Measurements from ENCODE around the gene PIP5K1B.

PIP5K1B gene

DNA sequence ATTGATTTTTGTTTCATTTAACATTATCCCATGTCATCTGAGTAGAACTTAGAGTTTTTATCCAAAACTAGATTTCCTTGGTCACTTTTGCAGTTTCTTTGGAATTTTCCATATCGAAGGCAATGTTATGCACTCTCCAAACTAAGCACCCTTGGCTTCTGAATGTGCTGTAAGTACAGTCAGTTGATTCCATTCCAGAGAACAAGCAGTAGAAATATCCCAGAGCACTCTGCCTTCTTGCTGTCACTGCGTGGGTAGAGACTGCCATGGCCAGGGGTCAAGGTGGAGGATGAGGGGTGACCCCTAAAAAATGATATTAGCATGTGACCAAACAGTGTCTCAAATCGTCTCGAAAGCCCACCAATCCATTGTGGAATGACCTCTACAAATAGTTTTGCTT lies 36.2 kb downstream of the PIP5K1B start:
- DNase-seq = no peak

DNA sequence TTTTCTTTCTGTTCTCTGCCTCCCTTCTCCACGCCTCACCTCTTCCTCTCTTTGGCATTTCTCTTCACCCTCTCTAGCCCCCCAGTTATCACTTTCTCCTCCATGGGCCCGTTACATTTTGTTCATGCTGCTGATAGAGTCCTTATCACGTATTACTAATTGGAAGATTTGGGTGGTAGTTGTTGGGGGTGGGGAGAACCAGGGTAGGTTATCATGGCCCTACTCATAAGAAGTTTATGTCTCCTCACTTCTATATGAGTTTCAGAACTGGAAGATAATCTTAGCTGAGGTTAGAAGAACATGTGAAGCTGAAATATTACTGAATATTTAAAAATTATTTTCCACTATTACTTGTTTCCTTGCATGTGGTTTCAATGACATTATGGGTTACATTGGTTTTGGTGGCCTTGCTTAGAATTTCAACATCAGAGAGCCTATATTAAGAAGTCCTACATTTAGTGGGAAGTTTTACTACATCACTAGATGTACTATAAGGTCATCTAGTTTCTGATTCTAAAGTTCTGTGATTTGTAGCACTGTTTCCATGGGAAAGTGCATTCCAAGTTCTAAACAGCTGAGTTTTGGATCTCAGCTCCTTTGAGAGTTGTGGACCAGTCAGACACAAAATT lies 36.8 kb downstream of the PIP5K1B start:
- no peak for DNase-seq

DNA sequence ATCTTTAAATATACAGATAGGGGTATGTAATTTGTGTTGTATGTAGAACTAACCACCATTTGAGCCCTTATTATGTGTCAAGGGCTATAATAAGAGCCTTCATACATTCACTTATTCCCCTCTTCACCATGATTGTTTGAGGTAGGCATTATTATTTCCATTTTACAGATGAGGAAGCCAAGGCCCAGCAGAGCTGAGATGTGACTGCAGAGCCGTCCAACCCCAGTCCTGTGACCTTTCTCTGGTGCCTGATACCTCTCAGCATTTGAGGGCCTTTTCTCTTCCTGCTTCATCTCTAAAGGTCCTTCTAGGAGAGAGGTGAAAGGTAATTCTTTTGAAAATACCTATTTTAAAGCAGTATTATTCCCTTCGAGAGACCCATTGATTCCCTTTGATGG lies 37.3 kb downstream of the PIP5K1B start:
- no peak for DNase-seq

DNA sequence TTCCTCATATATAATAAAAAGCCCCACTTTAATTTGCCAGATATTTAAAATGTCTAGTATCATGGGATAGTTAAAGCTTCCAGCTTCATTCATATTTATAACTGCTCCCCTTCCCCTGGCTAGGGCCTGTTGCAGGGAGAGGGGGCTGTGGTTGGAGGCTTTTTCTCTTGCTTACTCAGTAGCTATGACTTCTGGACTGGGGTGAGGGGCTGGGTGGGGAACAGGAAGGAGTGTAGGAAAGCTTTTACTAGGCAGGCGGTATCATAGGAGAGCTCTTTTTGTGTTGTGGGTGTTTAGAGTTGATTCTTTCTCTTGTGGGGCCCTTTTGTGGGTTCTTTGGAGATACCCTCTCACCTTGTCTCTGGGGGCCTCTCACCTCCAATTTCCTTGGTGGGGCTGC lies 39.4 kb downstream of the PIP5K1B start:
- DNase-seq = no peak

DNA sequence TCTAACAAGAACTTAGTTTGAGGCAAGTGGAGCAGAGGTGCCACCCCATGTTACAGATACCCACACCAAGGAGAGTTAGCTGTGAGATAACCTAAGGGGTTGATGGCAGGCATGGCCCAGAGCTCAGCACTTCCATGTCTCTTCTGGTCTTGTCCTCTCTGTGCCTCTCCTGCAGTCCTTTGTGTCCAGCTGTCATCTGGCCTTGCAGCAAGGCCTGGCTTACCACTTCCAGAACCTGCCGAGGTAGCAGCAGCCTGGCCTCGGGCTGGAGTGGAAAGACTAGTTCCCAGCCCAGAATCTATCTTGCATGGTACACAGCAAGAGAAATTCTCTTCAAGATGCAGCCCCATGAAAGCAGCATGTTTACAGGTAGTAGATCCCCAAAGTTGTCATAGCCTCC lies 41.5 kb downstream of the PIP5K1B start:
- DNase-seq = no peak

DNA sequence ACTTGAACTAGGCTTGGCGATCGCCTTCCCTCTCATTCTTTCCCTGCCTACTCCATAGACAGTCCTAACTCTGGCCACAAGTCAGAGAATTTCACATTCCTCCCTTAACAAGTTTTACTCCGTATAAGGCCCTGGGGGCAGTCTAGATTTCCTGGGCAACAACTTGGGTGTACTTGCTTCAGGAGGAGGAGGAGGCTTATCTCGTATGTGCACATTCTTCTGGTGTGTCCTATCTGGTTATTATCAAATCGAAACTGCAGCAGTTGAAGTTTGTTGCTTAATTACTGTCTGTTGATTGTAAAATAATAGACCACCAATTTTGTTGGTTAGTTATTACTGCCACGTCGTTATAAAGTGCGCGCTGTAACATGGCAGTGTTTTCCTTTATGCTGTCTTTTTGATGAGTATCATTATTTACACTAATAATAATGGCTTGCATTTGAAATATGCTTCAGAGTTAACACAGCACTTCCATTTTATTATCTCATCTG lies 42.0 kb downstream of the PIP5K1B start:
- DNase-seq = no peak

DNA sequence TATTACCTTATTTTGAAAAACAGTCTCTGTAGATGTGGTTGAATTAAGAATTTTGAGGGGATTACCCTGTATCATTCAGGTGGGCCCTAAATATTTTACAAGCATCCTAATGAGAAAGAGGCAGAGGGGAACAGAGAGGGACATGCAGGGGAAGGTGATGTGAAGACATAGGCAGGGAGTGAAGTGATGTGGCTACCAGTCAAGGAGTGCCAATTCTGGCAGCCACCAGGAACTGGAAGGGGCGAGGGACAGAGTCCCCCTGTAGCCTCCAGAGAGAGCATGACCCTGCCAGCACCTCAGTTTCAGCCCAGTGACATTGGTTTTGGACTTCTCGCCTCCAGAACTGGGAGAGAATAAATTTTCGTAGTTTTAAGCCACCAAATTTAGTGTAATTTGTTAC lies 44.1 kb downstream of the PIP5K1B start:
- DNase-seq = no peak

DNA sequence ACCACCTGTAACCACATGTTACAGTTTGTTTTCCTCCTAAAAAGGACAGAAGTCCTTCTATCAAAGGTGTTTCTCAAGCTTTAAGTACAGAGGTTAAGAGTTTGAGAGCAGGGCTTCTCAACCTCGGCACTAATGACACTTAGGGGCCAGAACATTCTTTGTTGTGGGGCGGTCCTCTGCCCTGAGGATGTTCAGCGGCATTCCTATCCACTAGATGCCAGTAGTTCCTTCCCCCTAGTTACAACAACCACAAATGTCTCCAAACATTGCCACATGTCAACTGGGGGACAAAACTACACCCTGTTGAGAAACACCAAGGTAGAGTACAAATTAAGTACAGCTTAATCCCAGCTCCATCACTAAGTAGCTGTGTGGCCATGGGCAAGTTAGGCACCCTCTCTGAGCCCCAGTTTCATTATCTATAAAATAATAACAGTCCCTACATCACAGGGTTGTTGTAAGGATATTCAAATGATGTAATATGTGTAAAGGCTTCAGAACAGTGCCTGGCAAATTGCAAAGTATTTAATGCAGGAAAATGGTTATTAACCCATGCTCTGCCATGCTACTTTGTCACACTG lies 44.6 kb downstream of the PIP5K1B start:
- DNase-seq = no peak

DNA sequence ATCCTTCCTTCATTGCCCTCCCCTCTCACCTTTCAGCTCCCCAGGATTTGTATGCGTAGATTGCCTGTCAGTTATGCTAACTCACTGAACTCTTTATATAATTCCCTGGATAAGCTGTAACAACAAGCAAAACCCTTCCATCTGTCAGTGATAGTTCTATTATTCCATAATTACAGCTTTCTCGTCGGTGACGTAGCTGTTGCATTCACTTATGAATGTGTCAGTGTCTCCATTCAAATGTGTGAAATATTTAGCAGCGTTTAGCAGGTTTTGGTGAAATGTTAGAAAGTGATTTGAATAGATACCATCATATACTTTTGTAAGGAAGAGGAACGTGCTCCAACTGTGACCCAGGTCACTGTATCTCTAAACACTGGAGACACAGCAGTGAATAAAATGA lies 45.2 kb downstream of the PIP5K1B start:
- no peak for DNase-seq

DNA sequence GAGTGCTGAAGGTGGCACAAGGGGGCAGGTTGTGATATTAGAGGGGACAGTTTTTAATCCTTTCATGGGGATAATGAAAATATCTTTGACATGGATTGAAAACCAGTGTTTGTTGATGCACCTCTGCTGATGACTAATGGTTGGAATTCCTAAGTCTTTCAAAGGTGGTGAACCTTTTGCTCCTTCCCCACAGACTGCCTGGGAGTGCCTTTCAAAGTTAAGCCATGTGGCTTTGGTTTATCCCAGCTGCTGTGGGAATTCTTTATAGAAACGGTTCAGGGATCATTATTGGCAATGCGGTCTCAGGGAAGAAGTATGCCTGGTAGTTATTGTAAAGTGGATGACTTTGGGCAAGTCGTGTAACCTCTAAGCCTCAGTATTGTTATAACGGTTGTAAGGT lies 45.7 kb downstream of the PIP5K1B start:
- no peak for DNase-seq

DNA sequence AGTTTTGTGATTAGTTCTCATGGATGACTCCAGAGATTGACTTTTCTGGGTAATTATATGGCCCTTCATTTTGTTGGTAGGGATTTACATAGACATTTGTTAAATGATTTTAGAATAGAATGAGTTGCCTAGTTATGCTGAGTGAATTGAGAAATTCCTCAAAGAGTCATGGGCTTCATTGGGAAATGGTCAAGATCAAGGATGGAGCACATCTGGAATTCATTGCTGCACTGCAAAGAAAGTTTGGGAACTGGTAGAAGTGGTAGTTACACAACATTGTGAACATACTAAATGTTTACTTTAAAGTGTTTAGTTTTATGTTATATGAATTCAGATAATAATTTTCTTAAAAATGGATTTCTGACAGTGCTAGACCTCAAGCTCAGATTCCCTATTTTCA lies 46.5 kb downstream of the PIP5K1B start:
- no peak for DNase-seq

DNA sequence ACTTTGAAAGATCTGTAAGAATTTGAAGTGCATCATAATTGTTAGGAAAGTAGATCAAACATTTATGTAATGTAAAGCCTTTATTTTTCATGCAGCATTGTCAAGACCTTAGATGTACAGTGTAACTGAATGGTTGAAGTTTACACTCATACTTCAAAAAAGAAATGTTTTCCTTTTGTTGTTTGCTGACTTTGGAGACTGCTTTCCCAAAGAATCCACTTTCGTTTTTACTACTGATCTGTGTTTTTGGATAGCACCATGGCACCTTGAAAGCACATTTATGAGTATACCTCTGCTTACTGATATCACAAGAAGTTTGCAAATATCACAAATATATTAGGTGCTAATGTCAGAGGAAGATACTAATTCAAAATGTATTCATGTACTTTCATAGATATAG lies 50.0 kb downstream of the PIP5K1B start:
- no peak for DNase-seq

DNA sequence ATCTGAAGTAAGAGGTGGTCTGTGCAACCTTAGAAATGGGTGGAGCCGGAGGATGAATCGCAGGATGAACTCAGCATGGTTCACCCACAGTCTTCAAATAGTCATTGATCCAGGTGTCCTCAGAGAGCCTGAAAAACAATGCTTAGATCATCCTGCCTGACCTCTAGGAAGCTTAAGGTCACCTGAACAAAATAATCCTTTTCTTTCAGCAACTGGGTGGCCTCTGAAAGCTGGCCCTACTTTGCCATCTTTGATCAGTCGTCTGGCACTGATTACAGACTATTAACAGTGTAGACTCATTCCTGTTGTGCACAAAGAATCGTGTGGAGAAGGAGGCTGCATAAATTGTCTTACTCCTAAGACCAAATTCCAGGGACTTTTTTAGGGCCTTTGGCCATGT lies 50.7 kb downstream of the PIP5K1B start:
- no peak for DNase-seq

DNA sequence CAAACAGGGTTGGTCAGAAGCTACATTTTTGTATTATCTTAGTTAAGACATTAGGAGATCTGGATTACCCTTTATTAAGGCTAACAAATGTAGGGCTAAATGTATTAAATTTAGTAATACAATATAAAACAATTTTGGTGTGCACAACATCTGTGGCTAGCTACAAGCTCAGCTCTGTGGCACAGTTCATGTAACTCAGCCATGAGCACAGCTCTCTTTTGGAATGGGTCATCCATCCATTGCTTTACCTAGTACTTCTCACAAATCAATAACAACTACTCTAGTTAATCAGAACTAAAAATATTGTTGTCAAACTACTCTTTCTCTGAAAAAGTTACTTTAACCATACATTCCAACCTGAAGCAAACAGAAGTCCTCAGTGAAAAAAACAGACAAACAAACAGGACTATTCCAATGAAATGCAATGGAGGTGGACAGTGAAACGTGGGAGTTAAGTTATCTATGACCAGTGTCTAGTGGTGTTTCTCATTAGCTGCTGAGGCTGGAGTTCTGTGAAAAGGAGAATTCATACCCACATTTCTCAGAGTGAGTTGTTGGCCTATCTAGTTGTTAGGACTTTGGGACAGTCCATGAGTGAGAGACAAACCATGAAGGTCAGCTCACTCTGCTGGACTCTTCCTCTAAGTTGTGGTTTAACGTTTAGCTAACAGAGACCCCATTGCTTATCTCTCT lies 55.1 kb downstream of the PIP5K1B start:
- no peak for DNase-seq

DNA sequence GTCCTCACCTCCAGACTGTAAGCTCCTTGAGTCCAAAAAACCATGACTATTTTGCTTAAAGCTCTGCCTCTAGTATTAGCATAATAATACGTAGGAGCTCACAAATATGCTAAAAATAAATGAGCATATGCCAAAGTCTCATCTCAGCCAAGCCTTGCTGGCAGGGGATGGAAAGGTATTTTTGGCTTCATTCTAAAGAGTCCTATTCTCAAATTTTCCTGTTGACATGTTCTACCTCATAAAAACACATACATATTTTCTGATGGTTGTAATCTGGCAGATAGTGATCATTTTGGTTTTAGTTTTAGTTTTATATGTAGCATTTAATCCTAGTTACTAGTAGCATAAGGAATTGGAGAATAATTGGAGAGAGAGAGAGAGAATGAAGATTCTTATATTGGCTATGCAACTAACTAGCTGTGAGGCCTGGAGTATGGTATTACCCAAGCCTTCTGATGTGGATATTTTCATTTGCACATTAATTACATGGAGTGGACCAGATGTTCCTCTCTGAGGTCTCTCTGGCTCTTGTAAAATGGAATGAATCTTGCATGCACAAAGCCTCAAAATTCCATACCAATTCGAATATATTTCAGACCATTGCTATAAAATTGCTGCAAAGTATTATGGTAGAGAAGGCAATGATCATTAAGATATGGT lies 55.8 kb downstream of the PIP5K1B start:
- DNase-seq = no peak

DNA sequence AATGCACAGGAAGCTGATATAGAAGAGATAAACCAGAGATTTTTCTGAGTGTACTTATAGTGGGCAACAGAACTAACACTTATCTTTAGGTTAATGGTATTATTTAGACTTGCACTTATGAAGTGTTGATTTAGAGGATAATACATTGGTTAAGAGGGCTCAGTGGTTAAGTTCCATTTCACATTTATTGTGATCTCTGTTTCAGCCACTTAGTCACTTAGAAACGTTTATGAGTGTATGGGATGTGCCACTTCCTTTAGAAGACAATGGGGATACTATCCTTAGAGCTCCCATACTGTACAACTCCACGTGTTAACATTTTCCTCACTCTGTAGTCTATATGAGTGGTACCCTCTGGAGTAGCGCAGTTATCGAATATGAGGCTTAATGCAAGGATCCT lies 57.5 kb downstream of the PIP5K1B start:
- no peak for DNase-seq

DNA sequence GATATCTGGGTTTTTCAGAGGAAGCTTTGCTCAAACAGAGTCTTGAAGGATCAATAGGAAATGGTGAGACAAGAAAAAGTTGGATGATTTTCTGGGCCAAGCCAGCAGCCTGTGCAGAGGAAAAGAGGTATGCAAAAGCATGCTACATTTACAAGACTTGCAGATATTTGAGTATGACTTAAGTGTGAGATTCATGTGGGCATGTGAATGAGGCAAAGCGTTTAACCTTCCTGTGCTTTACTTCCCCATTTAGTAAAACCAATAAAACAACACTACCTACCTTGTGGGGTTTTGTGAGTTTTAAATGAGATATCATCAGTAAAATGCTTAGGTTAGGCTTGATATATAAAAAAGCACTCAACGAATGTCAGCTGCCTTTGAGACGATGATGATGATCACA lies 58.1 kb downstream of the PIP5K1B start:
- DNase-seq = no peak

DNA sequence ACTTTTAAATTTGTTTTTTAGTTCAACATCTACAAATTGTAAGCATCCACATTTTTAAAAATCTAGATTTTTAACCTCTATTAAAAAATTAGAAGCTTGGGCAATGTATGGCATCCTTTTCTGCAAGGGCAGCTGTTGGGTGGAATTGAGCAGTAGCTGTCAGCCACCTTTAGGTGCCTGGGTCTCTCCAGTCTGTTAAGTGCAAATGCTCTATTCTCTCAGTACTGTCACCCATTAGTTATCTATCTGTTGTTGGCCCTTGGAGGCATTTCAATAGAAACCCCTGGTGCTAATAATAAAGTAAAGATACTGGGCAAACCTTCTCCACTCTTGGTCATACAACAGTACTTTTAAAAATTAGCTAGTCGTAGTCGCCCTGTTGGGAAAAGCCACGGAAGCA lies 63.6 kb downstream of the PIP5K1B start:
- DNase-seq = no peak

DNA sequence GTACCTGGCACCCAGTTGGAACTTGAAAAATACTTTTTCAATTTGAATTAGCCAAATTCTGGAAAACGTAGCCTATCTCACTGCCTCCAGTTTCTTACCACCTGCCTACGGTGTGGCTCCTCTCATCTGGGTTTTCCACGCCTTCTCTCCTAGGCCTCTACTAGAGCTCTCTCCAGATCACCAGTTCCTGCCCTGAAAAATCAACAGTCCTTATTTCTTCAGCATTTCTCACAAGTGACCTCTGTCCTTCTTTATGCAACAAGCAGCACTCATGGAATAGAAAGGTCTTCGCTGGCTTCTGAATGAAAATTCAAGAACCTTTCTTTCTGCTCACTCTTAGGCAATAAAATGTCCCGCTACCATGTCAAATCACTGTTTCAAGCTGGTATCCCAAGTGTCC lies 64.8 kb downstream of the PIP5K1B start:
- DNase-seq = no peak

DNA sequence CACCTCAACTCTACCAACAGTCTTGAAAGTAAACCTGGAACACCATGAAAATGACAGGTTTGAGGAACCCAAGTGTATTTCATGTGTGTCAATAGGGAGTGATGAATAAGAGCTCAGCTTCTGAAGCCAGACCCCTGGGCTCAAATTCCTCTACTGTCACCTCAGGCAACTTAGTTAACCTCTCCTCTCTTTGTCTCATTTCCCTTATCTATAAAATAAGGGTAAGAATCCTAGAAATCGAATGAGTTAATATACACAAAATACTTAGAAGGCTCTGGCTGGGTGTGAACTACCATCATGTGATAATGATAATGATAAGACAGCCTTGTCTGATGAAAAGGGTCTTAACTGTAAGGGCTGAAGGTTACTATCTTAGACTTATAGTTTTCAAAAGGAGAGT lies 66.3 kb downstream of the PIP5K1B start:
- DNase-seq = no peak

DNA sequence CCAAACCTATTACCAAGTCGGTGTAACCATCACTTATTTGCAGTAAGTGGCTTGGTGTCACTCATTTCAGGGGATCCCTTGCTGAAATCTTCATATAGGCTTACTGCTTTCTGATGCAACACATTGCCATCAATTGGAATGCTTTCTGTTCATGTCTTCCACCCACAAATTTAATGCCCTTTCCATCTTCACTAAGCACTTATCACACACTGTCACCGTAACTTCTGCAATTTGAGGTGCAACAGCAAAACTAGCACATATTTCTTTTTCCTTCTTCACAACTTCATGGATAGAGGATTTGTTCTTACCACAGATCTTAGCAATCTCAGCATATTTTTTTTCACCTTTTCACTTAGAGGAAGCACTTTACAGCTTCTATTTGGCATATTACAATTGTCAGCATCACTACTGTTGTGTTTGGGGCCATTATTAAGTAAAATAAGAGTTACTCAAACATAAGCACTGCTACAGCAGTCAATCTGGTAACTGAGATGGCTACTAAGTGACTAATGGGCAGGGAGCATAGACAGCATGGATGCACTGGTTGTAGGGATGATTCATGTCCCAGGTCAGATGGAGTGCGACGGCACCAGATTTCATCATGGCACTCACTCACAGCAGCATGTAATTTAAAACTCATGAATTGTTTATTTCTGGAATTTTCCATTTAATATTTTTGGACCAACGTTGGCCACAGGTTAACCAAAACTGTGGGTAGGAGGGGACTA lies 70.1 kb downstream of the PIP5K1B start:
- DNase-seq = no peak

DNA sequence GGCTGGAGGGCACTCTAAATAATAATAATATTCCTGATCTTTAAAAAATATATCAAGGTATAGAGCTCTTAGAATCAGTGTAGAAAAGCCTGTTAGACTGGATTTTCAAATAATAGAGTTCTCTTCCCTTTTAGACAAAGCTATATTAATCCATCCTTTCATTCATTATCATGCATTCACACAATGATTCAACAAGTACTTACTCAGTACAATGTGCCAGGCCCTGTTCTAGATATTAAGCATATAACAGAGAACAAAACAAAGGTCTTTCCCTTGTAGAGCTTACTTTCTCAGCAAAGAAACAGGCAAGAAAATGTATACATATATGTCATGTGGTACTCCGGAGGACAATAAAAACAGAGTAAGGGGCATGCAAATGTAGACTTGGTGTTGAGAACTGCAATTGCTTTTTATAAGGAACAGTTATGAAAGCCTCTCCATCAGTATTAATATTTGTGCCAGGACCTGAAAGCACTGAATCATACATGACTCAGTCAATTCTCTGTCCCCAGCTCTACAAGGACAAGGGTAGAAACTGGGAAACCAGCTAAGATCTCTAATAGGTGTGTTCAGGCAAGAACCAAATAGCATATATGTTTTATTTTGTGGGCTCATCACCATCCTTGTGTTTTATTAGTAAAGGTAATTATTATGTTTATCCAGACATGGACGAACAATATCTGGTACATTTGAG lies 72.2 kb downstream of the PIP5K1B start:
- no peak for DNase-seq

DNA sequence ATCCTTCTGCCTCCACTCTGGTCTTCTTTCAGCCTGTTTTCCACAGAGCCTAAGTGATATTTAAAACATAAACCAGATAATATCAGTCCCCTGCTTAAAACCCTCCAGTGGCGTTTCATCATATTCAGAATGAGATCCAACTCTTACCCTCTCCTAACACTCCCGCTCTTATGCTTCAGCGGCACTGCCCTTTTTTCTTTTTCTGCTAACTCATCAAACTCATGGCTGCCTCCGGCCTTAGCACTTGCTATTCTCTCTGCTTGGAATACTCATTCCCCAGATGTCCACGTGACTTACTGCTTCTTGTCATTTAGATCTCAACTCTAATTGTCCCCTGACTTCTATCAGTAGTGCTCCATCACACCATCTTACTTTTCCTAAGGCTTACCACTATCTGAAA lies 73.6 kb downstream of the PIP5K1B start:
- DNase-seq = no peak

All from SIG-M5 (cell line).